Measurements from ENCODE around the gene PER2. TPM values are rescaled to one million over a fixed set of nuclear protein-coding genes. Genes with fewer than 3 reads are reported as not detected.

PER2 gene
- total and polyA plus RNA-seq, 2 of the 4 experiments (the other 2 are of a cell fraction) = 1.7 to 3.2 TPM

DNA sequence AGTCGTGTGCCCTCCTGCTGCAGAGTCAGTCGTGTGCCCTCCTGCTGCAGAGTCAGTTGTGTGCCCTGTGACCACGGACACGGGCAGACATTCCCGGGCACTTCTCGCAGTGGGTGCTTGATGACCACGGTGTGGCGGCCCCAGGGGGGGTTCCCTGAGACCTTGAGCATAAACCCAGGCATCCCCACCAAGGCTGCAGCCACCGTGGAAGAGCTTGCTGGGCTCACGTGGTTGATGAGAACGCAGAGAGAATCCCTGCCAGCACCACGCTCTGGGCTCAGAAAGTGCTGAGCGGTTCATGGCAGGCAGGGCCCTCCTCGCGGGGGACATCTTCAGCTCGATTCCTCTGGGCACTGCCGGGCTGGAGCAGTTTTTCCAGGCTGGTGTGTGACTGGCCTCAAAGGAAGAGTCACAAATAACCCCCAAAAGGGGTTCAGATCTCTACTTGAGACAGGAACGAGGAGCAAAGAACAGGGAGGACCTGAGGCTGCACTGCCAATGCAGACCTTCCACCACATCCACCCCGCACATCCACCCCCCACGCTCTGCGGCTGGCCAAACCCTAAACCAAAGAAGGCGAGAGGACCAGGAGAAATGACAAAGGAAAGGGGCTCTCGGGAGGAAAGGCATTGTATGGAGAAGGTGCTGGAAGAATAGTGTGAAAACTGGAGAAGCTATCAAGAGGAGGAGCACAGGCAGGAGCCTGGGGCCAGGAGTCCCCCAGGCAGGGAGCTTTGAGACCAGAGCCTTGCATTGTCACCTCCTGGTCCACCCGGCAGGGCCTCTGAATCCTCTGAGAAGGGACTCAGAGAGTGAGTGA, 8.4 kb upstream of the PER2 start:
- Histone ChIP-seq H3K9me3 (ENCODE audit: control insufficient read depth, insufficient read depth, low read length) (no peaks in the 10 kb centered on the region), H3K4me2 (ENCODE audit: low read depth, low read length) (no peak overlapping the region), H4K5ac (ENCODE audit: low read depth, low read length) (no peak overlapping the region), H3K56ac (ENCODE audit: extremely low read depth, insufficient read depth, low read length) (no peak overlapping the region), H4K20me1 (ENCODE audit: insufficient read depth, low read length) (no peaks in the 10 kb centered on the region), H3K9ac (ENCODE audit: low read depth, low read length) (no peak overlapping the region), H3K4ac (ENCODE audit: low read depth, low read length) (no peak overlapping the region), H3K27ac (ENCODE audit: insufficient read depth, low read length) (no peak overlapping the region), H3K27me3 (ENCODE audit: control insufficient read depth, insufficient read depth, low read length) (peaks cover 48% of the 10 kb centered on the region), H3K36me3 (ENCODE audit: control insufficient read depth, insufficient read depth, low read length) (no peaks in the 10 kb centered on the region), H2AK5ac (ENCODE audit: low read depth, low read length) (no peak overlapping the region), H3K23ac (ENCODE audit: low read depth, low read length) (no peak overlapping the region), H2BK5ac (ENCODE audit: low read depth, low read length, poor library complexity, severe bottlenecking) (no peak overlapping the region), H4K91ac (ENCODE audit: insufficient read depth, low read depth, low read length) (no peak overlapping the region), H3K79me1 (ENCODE audit: low read depth in 1 of 2, low read length in 2 of 2) (no peaks in the 10 kb centered on the region), H3K4me1 (ENCODE audit: control insufficient read depth, insufficient read depth, low read length) (no peaks in the 10 kb centered on the region), H3K4me3 (ENCODE audit: insufficient read depth, low read depth, low read length) (no peak overlapping the region), H4K8ac (ENCODE audit: low read depth in 2 of 2, low read length in 2 of 2) (no peak overlapping the region), H3K14ac (replicated peaks; ENCODE audit: low read depth, low read length) (no peak overlapping the region), H2BK20ac (ENCODE audit: low read depth, low read length) (no peak overlapping the region), H2BK15ac (ENCODE audit: low read depth, low read length) (no peak overlapping the region), H2AK9ac (replicated peaks; ENCODE audit: low read depth, low read length, poor library complexity) (no peak overlapping the region), H2BK120ac (ENCODE audit: low read depth, low read length) (no peak overlapping the region), H3K18ac (ENCODE audit: low read depth, low read length) (no peak overlapping the region), H2AFZ (replicated peaks; ENCODE audit: low read length, poor library complexity) (no peak overlapping the region), H3K9me1 (ENCODE audit: insufficient read depth, low read length) (no peaks in the 10 kb centered on the region)
- dilution Hi-C loops (cut with HindIII; ENCODE audit: low sequenced_read_pairs, unreplicated experiment) (no loop called here), intact Hi-C loops (cut with micrococcal nuclease) (no loop called here), in situ Hi-C loops (cut with MboI; ENCODE audit: low sequenced_read_pairs) (no loop called here)
- CTCF ChIA-PET = no interaction called here
- BruUV-seq (replicated peaks) = no TSS peak
- WGBS, 2 experiments (ENCODE audit: extremely low coverage in 2 of 2, insufficient read length in 1 of 2) = 74% methylated on average over 11 of the region's 24 CpGs; no CpG with 5 or more reads in 1 of the 2 experiments
- ATAC-seq (ENCODE audit: low read depth) (no peak), DNase-seq (no peak)
- POLR2A ChIA-PET (ENCODE audit: unreplicated experiment) = no interaction called here
- TF ChIP-seq, protein P1, sequence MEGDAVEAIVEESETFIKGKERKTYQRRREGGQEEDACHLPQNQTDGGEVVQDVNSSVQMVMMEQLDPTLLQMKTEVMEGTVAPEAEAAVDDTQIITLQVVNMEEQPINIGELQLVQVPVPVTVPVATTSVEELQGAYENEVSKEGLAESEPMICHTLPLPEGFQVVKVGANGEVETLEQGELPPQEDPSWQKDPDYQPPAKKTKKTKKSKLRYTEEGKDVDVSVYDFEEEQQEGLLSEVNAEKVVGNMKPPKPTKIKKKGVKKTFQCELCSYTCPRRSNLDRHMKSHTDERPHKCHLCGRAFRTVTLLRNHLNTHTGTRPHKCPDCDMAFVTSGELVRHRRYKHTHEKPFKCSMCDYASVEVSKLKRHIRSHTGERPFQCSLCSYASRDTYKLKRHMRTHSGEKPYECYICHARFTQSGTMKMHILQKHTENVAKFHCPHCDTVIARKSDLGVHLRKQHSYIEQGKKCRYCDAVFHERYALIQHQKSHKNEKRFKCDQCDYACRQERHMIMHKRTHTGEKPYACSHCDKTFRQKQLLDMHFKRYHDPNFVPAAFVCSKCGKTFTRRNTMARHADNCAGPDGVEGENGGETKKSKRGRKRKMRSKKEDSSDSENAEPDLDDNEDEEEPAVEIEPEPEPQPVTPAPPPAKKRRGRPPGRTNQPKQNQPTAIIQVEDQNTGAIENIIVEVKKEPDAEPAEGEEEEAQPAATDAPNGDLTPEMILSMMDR (conservative IDR thresholded peaks at IDR 0.05; ENCODE audit: low read depth, low read length) = no peak
- TF ChIP-seq CEBPB (IDR thresholded peaks at IDR 0.05; ENCODE audit: low read depth, low read length) = no peak
- no peak for TF ChIP-seq SMC3 (IDR thresholded peaks at IDR 0.05; ENCODE audit: low read depth, low read length)
- TF ChIP-seq NFE2L2 (IDR thresholded peaks at IDR 0.05; ENCODE audit: low read depth, low read length) = no peak
- no peak for TF ChIP-seq MAZ (IDR thresholded peaks at IDR 0.05; ENCODE audit: borderline replicate concordance, low read depth, low read length)
- no peak for TF ChIP-seq RFX5 (IDR thresholded peaks at IDR 0.05; ENCODE audit: low read depth, low read length)
- TF ChIP-seq MAFK (IDR thresholded peaks at IDR 0.05; ENCODE audit: low read depth, low read length) = no peak
- no peak for TF ChIP-seq MXI1 (IDR thresholded peaks at IDR 0.05; ENCODE audit: borderline replicate concordance, low read depth, low read length)
- TF ChIP-seq POLR2A (IDR thresholded peaks at IDR 0.05; ENCODE audit: low read depth, low read length) = no peak
- TF ChIP-seq FOS (IDR thresholded peaks at IDR 0.05; ENCODE audit: low read depth, low read length) = no peak
- TF ChIP-seq RAD21 (IDR thresholded peaks at IDR 0.05; ENCODE audit: low read length) = no peak
- no peak for TF ChIP-seq BHLHE40 (IDR thresholded peaks at IDR 0.05; ENCODE audit: low read depth, low read length)
- TF ChIP-seq, protein P2, sequence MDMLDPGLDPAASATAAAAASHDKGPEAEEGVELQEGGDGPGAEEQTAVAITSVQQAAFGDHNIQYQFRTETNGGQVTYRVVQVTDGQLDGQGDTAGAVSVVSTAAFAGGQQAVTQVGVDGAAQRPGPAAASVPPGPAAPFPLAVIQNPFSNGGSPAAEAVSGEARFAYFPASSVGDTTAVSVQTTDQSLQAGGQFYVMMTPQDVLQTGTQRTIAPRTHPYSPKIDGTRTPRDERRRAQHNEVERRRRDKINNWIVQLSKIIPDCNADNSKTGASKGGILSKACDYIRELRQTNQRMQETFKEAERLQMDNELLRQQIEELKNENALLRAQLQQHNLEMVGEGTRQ (IDR thresholded peaks at IDR 0.05; ENCODE audit: low read depth, low read length) = no peak
- no peak for TF ChIP-seq CHD1 (IDR thresholded peaks at IDR 0.05; ENCODE audit: low read depth, low read length)
- TF ChIP-seq RCOR1 (IDR thresholded peaks at IDR 0.05; ENCODE audit: insufficient replicate concordance, low read length) = no peak
- TF ChIP-seq, protein P3, sequence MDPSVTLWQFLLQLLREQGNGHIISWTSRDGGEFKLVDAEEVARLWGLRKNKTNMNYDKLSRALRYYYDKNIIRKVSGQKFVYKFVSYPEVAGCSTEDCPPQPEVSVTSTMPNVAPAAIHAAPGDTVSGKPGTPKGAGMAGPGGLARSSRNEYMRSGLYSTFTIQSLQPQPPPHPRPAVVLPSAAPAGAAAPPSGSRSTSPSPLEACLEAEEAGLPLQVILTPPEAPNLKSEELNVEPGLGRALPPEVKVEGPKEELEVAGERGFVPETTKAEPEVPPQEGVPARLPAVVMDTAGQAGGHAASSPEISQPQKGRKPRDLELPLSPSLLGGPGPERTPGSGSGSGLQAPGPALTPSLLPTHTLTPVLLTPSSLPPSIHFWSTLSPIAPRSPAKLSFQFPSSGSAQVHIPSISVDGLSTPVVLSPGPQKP (IDR thresholded peaks at IDR 0.05; ENCODE audit: borderline replicate concordance, low read depth, low read length) = no peak

All from IMR-90 (cell line).